ENCODE measurements around the gene CCSER1. TPM values are rescaled to one million over a fixed set of nuclear protein-coding genes. Genes with fewer than 3 reads are reported as not detected.

The CCSER1 gene
- total and polyA plus RNA-seq, 2 donors (not counting 1 experiment from before 2014, with no cell fraction given): under 0.01 TPM; not detected in 1

GRCh38 chr4:90246816-90247215, 119.6 kb downstream of the CCSER1 start:
- DNase-seq (ENCODE audit: low read depth in 2 of 2): no peak
- Histone ChIP-seq H3K79me2 (ENCODE audit: control insufficient read depth, insufficient read depth, low read length) (no peaks in the 10 kb centered on the region), H4K20me1 (ENCODE audit: control insufficient read depth, extremely low read depth, insufficient read depth, low read length) (no peaks in the 10 kb centered on the region), H3K4me2 (ENCODE audit: extremely low read depth, insufficient read depth, low read length) (no peak overlapping the region), H3K27me3 (ENCODE audit: control insufficient read depth, insufficient read depth, low read length) (no peaks in the 10 kb centered on the region), H3K9me3 (ENCODE audit: control insufficient read depth, insufficient read depth, low read depth, low read length) (no peaks in the 10 kb centered on the region), H3K4me1 (ENCODE audit: control insufficient read depth, extremely low read depth, insufficient read depth, low read length) (no peaks in the 10 kb centered on the region), H3K27ac (ENCODE audit: insufficient read depth, low read length) (no peak overlapping the region), H3K36me3 (ENCODE audit: control insufficient read depth, insufficient read depth, low read length) (no peaks in the 10 kb centered on the region), H3K4me3 (replicated peaks in 1 of 4; ENCODE audit: control extremely low read depth in 1 of 4, insufficient read depth in 1 of 4, low read depth in 3 of 4, low read length in 4 of 4) (no peak overlapping the region), H3K9ac (ENCODE audit: insufficient read depth, low read length) (no peak overlapping the region), H2AFZ (ENCODE audit: low read length) (no peak overlapping the region)
- TF ChIP-seq EZH2 (IDR thresholded peaks at IDR 0.05; ENCODE audit: low read length, missing control alignments): no peak
- no peak for TF ChIP-seq CTCF (conservative IDR thresholded peaks at IDR 0.05 in 1 of 2, IDR thresholded peaks at IDR 0.05 in 1 of 2; ENCODE audit: low read depth in 1 of 2, low read length in 2 of 2)

- H3K9ac ChIP-seq (ENCODE audit: insufficient read depth, low read length): no peak overlapping the region
- H4K20me1 ChIP-seq (ENCODE audit: control insufficient read depth, extremely low read depth, insufficient read depth, low read length): no peaks in the 10 kb centered on the region
- DNase-seq (ENCODE audit: low read depth in 2 of 2): no peak
- H3K36me3 ChIP-seq (ENCODE audit: control insufficient read depth, insufficient read depth, low read length): no peaks in the 10 kb centered on the region
- H3K4me2 ChIP-seq (ENCODE audit: extremely low read depth, insufficient read depth, low read length): no peak overlapping the region
- H3K27me3 ChIP-seq (ENCODE audit: control insufficient read depth, insufficient read depth, low read length): no peaks in the 10 kb centered on the region
- H3K4me3 ChIP-seq (replicated peaks in 1 of 4; ENCODE audit: control extremely low read depth in 1 of 4, insufficient read depth in 1 of 4, low read depth in 3 of 4, low read length in 4 of 4): no peak overlapping the region
- no peaks in the 10 kb centered on the region for H3K9me3 ChIP-seq (ENCODE audit: control insufficient read depth, insufficient read depth, low read depth, low read length)
- no peak overlapping the region for H2AFZ ChIP-seq (ENCODE audit: low read length)
- TF ChIP-seq EZH2 (IDR thresholded peaks at IDR 0.05; ENCODE audit: low read length, missing control alignments) (no peak), CTCF (conservative IDR thresholded peaks at IDR 0.05 in 1 of 2, IDR thresholded peaks at IDR 0.05 in 1 of 2; ENCODE audit: low read depth in 1 of 2, low read length in 2 of 2) (no peak)
- H3K27ac ChIP-seq (ENCODE audit: insufficient read depth, low read length): no peak overlapping the region
- H3K79me2 ChIP-seq (ENCODE audit: control insufficient read depth, insufficient read depth, low read length): no peaks in the 10 kb centered on the region
- H3K4me1 ChIP-seq (ENCODE audit: control insufficient read depth, extremely low read depth, insufficient read depth, low read length): no peaks in the 10 kb centered on the region
These were observed 127.2 kb downstream of the CCSER1 start for GRCh38 chr4:90254357-90254756.

GRCh38 chr4:90274175-90274574, 147.0 kb downstream of the CCSER1 start:
- H3K27me3 ChIP-seq (ENCODE audit: control insufficient read depth, insufficient read depth, low read length): no peaks in the 10 kb centered on the region
- no peak overlapping the region for H3K9ac ChIP-seq (ENCODE audit: insufficient read depth, low read length)
- H3K9me3 ChIP-seq (ENCODE audit: control insufficient read depth, insufficient read depth, low read depth, low read length): no peaks in the 10 kb centered on the region
- H4K20me1 ChIP-seq (ENCODE audit: control insufficient read depth, extremely low read depth, insufficient read depth, low read length): no peaks in the 10 kb centered on the region
- no peak overlapping the region for H3K4me3 ChIP-seq (replicated peaks in 1 of 4; ENCODE audit: control extremely low read depth in 1 of 4, insufficient read depth in 1 of 4, low read depth in 3 of 4, low read length in 4 of 4)
- no peak overlapping the region for H3K4me2 ChIP-seq (ENCODE audit: extremely low read depth, insufficient read depth, low read length)
- no peaks in the 10 kb centered on the region for H3K4me1 ChIP-seq (ENCODE audit: control insufficient read depth, extremely low read depth, insufficient read depth, low read length)
- TF ChIP-seq EZH2 (IDR thresholded peaks at IDR 0.05; ENCODE audit: low read length, missing control alignments): no peak
- H3K36me3 ChIP-seq (ENCODE audit: control insufficient read depth, insufficient read depth, low read length): no peaks in the 10 kb centered on the region
- H3K79me2 ChIP-seq (ENCODE audit: control insufficient read depth, insufficient read depth, low read length): no peaks in the 10 kb centered on the region
- DNase-seq (ENCODE audit: low read depth in 2 of 2): no peak
- no peak overlapping the region for H2AFZ ChIP-seq (ENCODE audit: low read length)
- no peak overlapping the region for H3K27ac ChIP-seq (ENCODE audit: insufficient read depth, low read length)

Measured in fibroblast of lung (primary cell).